Suprapubic skin (tissue), 4 donors: ENCODE data around the gene CAB39L. TPM values are rescaled to one million over a fixed set of nuclear protein-coding genes. Genes with fewer than 3 reads are reported as not detected.

ENCODE experiments used
- DNase-seq, 2 donors: peaks; one replicate each; pipeline ENCODE4 v3.0.0-alpha.2; 2019; ENCODE audit warnings: low spot score in 2 of 2
- H3K27ac ChIP-seq: fragments of 200-600 bp; sonication (generic); one replicate; pipeline ENCODE4 v1.5.1; 2019
- H3K27me3 ChIP-seq: fragments of 200-600 bp; sonication (generic); one replicate; pipeline ENCODE4 v1.5.1; 2019
- H3K36me3 ChIP-seq: fragments of 200-600 bp; sonication (generic); one replicate; pipeline ENCODE4 v1.5.1; 2019
- H3K4me1 ChIP-seq: fragments of 200-600 bp; sonication (generic); one replicate; pipeline ENCODE4 v1.5.1; 2019
- H3K4me3 ChIP-seq: fragments of 200-600 bp; sonication (generic); one replicate; pipeline ENCODE4 v1.5.1; 2019; ENCODE audit warnings: mild to moderate bottlenecking
- H3K9me3 ChIP-seq: fragments of 200-600 bp; sonication (generic); one replicate; pipeline ENCODE4 v1.5.1; 2019
- EP300 ChIP-seq: sonication (generic); formaldehyde crosslinking; IDR thresholded peaks from one replicate; pipeline ENCODE4 v1.6.1; 2017; ENCODE audit warnings: antibody characterized with exemption
- POLR2A ChIP-seq, 2 donors: fragments of 450-650 bp; IDR thresholded peaks; one replicate each; pipeline ENCODE4 v1.6.1; 2017; ENCODE audit warnings: antibody characterized with exemption in 2 of 2, mild to moderate bottlenecking in 2 of 2, moderate library complexity in 2 of 2
- POLR2AphosphoS5 ChIP-seq, 3 donors: sonication (generic); formaldehyde crosslinking; IDR thresholded peaks; one replicate each; pipeline ENCODE4 v1.6.1; 2017; ENCODE audit warnings: antibody characterized with exemption in 3 of 3
- WGBS: methylation state at CpG from one replicate; pipeline ENCODE4 v1.1.5; 2018; 5-methylcytosine and 5-hydroxymethylcytosine counted together
- total RNA-seq, 4 donors: library from RNA; depleted of rRNA; stranded (reverse); fragments of >200 nt; gene quantifications; one replicate each; pipeline ENCODE4 v1.1.0, GENCODE V29; 2016
- TF ChIP-seq, protein P1 (sequence below), 2 donors: fragments of 200-600 bp in 1 of 2; fragments of 450-650 bp in 1 of 2; sonication (generic) in 1 of 2; IDR thresholded peaks; one replicate each; pipeline ENCODE4 v1.5.1; 2016 to 2019; ENCODE audit warnings: antibody characterized with exemption in 2 of 2, mild to moderate bottlenecking in 1 of 2, moderate library complexity in 1 of 2

The CAB39L gene
- total RNA-seq, 4 donors from 2014 or later: 17.8 to 45.1 (median 28.6) TPM

GRCh38 chr13:49441846-49442245 lies 2.0 kb downstream of the CAB39L start:
- TF ChIP-seq, protein P1, sequence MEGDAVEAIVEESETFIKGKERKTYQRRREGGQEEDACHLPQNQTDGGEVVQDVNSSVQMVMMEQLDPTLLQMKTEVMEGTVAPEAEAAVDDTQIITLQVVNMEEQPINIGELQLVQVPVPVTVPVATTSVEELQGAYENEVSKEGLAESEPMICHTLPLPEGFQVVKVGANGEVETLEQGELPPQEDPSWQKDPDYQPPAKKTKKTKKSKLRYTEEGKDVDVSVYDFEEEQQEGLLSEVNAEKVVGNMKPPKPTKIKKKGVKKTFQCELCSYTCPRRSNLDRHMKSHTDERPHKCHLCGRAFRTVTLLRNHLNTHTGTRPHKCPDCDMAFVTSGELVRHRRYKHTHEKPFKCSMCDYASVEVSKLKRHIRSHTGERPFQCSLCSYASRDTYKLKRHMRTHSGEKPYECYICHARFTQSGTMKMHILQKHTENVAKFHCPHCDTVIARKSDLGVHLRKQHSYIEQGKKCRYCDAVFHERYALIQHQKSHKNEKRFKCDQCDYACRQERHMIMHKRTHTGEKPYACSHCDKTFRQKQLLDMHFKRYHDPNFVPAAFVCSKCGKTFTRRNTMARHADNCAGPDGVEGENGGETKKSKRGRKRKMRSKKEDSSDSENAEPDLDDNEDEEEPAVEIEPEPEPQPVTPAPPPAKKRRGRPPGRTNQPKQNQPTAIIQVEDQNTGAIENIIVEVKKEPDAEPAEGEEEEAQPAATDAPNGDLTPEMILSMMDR (IDR thresholded peaks at IDR 0.05): no peak
- no peak for TF ChIP-seq POLR2A (IDR thresholded peaks at IDR 0.05)
- TF ChIP-seq EP300: no peak
- TF ChIP-seq POLR2AphosphoS5 (IDR thresholded peaks at IDR 0.05): no peak
- no peak overlapping the region for H3K27ac ChIP-seq
- H3K27me3 ChIP-seq: no peaks in the 10 kb centered on the region
- no peaks in the 10 kb centered on the region for H3K9me3 ChIP-seq
- no peak for DNase-seq
- no peak overlapping the region for H3K4me3 ChIP-seq
- WGBS: 77% methylated on average over 2 of the region's 2 CpGs
- H3K4me1 ChIP-seq: peaks cover 22% of the 10 kb centered on the region
- no peaks in the 10 kb centered on the region for H3K36me3 ChIP-seq

- no peak for TF ChIP-seq EP300
- TF ChIP-seq, protein P1 (IDR thresholded peaks at IDR 0.05): no peak
- no peak for TF ChIP-seq POLR2AphosphoS5 (IDR thresholded peaks at IDR 0.05)
- TF ChIP-seq POLR2A (IDR thresholded peaks at IDR 0.05): no peak
- Histone ChIP-seq H3K27ac (no peak overlapping the region), H3K9me3 (no peaks in the 10 kb centered on the region), H3K4me3 (no peak overlapping the region), H3K36me3 (no peaks in the 10 kb centered on the region), H3K27me3 (no peaks in the 10 kb centered on the region), H3K4me1 (peaks cover 19% of the 10 kb centered on the region)
- DNase-seq: no peak
- 97% methylated on average over 3 of the region's 3 CpGs for WGBS
Measured at GRCh38 chr13:49441312-49441711, 2.6 kb downstream of the CAB39L start.

DNA sequence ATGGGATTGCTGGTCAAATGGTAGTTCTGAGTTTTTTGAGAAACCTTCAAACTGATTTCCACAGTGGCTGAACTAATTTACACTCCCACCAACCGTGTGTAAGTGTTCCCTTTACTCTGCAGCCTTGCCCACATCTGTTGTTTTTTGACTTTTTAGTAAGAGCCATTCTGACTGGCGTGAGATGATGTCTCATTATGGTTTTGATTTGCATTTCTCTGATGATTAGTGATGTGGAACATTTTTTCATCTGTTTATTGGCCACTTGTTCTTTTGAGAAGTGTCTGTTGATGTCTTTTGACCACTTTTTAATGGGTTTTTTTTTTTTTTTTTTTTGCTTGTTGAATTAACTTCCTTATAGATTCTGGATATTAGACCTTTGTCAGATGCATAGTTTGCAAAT lies 4.3 kb downstream of the CAB39L start:
- no peaks in the 10 kb centered on the region for H3K9me3 ChIP-seq
- no peak for DNase-seq
- H3K4me1 ChIP-seq: peaks cover 8% of the 10 kb centered on the region
- TF ChIP-seq EP300 (no peak), POLR2A (IDR thresholded peaks at IDR 0.05) (no peak), POLR2AphosphoS5 (IDR thresholded peaks at IDR 0.05) (no peak)
- TF ChIP-seq, protein P1 (IDR thresholded peaks at IDR 0.05): no peak
- H3K27me3 ChIP-seq: no peaks in the 10 kb centered on the region
- H3K27ac ChIP-seq: no peak overlapping the region
- 76% methylated on average over 2 of the region's 2 CpGs for WGBS
- no peak overlapping the region for H3K4me3 ChIP-seq
- no peaks in the 10 kb centered on the region for H3K36me3 ChIP-seq

GRCh38 chr13:49437705-49438104 lies 6.2 kb downstream of the CAB39L start:
- H3K36me3 ChIP-seq: peaks cover 8% of the 10 kb centered on the region
- 91% methylated on average over 7 of the region's 7 CpGs for WGBS
- DNase-seq: no peak
- no peaks in the 10 kb centered on the region for H3K27me3 ChIP-seq
- no peak overlapping the region for H3K4me3 ChIP-seq
- TF ChIP-seq, protein P1 (IDR thresholded peaks at IDR 0.05): no peak
- TF ChIP-seq POLR2AphosphoS5 (IDR thresholded peaks at IDR 0.05) (no peak), POLR2A (IDR thresholded peaks at IDR 0.05) (no peak), EP300 (no peak)
- peaks cover under 1% of the 10 kb centered on the region for H3K4me1 ChIP-seq
- no peak overlapping the region for H3K27ac ChIP-seq
- H3K9me3 ChIP-seq: no peaks in the 10 kb centered on the region

- no peak for DNase-seq
- H3K36me3 ChIP-seq: peaks cover 14% of the 10 kb centered on the region
- no peaks in the 10 kb centered on the region for H3K27me3 ChIP-seq
- 40% methylated on average over 3 of the region's 3 CpGs for WGBS
- no peak for TF ChIP-seq POLR2A (IDR thresholded peaks at IDR 0.05)
- TF ChIP-seq, protein P1 (IDR thresholded peaks at IDR 0.05): no peak
- no peak for TF ChIP-seq POLR2AphosphoS5 (IDR thresholded peaks at IDR 0.05)
- no peak for TF ChIP-seq EP300
- H3K4me3 ChIP-seq: no peak overlapping the region
- no peaks in the 10 kb centered on the region for H3K4me1 ChIP-seq
- H3K27ac ChIP-seq: peak overlapping the region; percentile 54
- no peaks in the 10 kb centered on the region for H3K9me3 ChIP-seq
Measured at GRCh38 chr13:49436890-49437289, 7.0 kb downstream of the CAB39L start.
